HEK293 (cell line): ENCODE measurements around the gene MCIDAS.

Source experiments
- KLF16 ChIP-seq: fragments of 450-650 bp; formaldehyde crosslinking; IDR thresholded peaks from 2 replicates; pipeline ENCODE4 v1.5.1; 2017; ENCODE audit warnings: missing biosample characterization, missing genetic modification characterization
- SP2 ChIP-seq: fragments of 450-650 bp; formaldehyde crosslinking; IDR thresholded peaks from 2 replicates; pipeline ENCODE4 v1.5.1; 2016; ENCODE audit warnings: missing biosample characterization, missing genetic modification characterization
- TRIM28 ChIP-seq: IDR thresholded peaks from 2 replicates; pipeline ENCODE4 v1.6.1; 2011; ENCODE audit warnings: low read length, control low read depth, borderline replicate concordance
- ZBTB1 ChIP-seq: fragments of 450-650 bp; formaldehyde crosslinking; IDR thresholded peaks from 2 replicates; pipeline ENCODE4 v1.5.1; 2016; ENCODE audit warnings: missing biosample characterization, missing genetic modification characterization
- ZBTB17 ChIP-seq: fragments of 450-650 bp; formaldehyde crosslinking; IDR thresholded peaks from 2 replicates; pipeline ENCODE4 v1.5.1; 2016; ENCODE audit warnings: missing biosample characterization, missing genetic modification characterization
- ZIC2 ChIP-seq: fragments of 450-650 bp; formaldehyde crosslinking; IDR thresholded peaks from 2 replicates; pipeline ENCODE4 v1.5.1; 2016; ENCODE audit warnings: missing biosample characterization, missing genetic modification characterization
- ZNF114 ChIP-seq: fragments of 450-650 bp; formaldehyde crosslinking; IDR thresholded peaks from 2 replicates; pipeline ENCODE4 v1.5.0; 2017; ENCODE audit warnings: missing biosample characterization, missing genetic modification characterization
- ZNF133 ChIP-seq: fragments of 450-650 bp; formaldehyde crosslinking; IDR thresholded peaks from 2 replicates; pipeline ENCODE4 v1.5.1; 2016; ENCODE audit warnings: missing biosample characterization, missing genetic modification characterization
- ZNF202 ChIP-seq: fragments of 450-650 bp; formaldehyde crosslinking; IDR thresholded peaks from 2 replicates; pipeline ENCODE4 v1.5.1; 2016; ENCODE audit warnings: missing biosample characterization, missing genetic modification characterization, borderline replicate concordance
- ZNF335 ChIP-seq: fragments of 450-650 bp; formaldehyde crosslinking; conservative IDR thresholded peaks from 2 replicates; pipeline ENCODE4 v1.5.1; 2016; ENCODE audit warnings: missing biosample characterization, missing genetic modification characterization
- ZNF354C ChIP-seq: fragments of 450-650 bp; formaldehyde crosslinking; IDR thresholded peaks from 2 replicates; pipeline ENCODE4 v1.5.1; 2016; ENCODE audit warnings: missing biosample characterization, missing genetic modification characterization, low read depth, borderline replicate concordance
- ZNF501 ChIP-seq: fragments of 450-650 bp; formaldehyde crosslinking; IDR thresholded peaks from 2 replicates; pipeline ENCODE4 v1.5.1; 2016; ENCODE audit warnings: missing biosample characterization, missing genetic modification characterization
- ZNF510 ChIP-seq: fragments of 450-650 bp; formaldehyde crosslinking; IDR thresholded peaks from 2 replicates; pipeline ENCODE4 v1.5.1; 2018; ENCODE audit warnings: mild to moderate bottlenecking, missing genetic modification characterization, missing biosample characterization; ENCODE audit not compliant: insufficient replicate concordance
- ZNF529 ChIP-seq: fragments of 450-650 bp; formaldehyde crosslinking; IDR thresholded peaks from 2 replicates; pipeline ENCODE4 v1.5.1; 2017; ENCODE audit warnings: missing genetic modification characterization, missing biosample characterization; ENCODE audit not compliant: insufficient replicate concordance
- ZNF777 ChIP-seq: fragments of 450-650 bp; formaldehyde crosslinking; IDR thresholded peaks from 2 replicates; pipeline ENCODE4 v1.5.1; 2017; ENCODE audit warnings: missing biosample characterization, missing genetic modification characterization, borderline replicate concordance
- ZNF785 ChIP-seq: fragments of 450-650 bp; formaldehyde crosslinking; IDR thresholded peaks from 2 replicates; pipeline ENCODE4 v1.5.1; 2016; ENCODE audit warnings: missing biosample characterization, missing genetic modification characterization
- ZNF792 ChIP-seq: fragments of 450-650 bp; formaldehyde crosslinking; IDR thresholded peaks from 2 replicates; pipeline ENCODE4 v1.5.1; 2016; ENCODE audit warnings: missing biosample characterization, missing genetic modification characterization
- TF ChIP-seq, protein P1 (sequence below): fragments of 450-650 bp; formaldehyde crosslinking; IDR thresholded peaks from 2 replicates; pipeline ENCODE4 v1.5.1; 2016; ENCODE audit warnings: missing biosample characterization, missing genetic modification characterization
- TF ChIP-seq, protein P2 (sequence below): fragments of 450-650 bp; IDR thresholded peaks from 2 replicates; pipeline ENCODE4 v1.5.1; 2018; ENCODE audit warnings: missing biosample characterization, mild to moderate bottlenecking, missing genetic modification characterization
- TF ChIP-seq, protein P3 (sequence below): fragments of 450-650 bp; formaldehyde crosslinking; IDR thresholded peaks from 2 replicates; pipeline ENCODE4 v1.5.1; 2016; ENCODE audit warnings: missing biosample characterization, missing genetic modification characterization
- TF ChIP-seq, protein P4 (sequence below): fragments of 450-650 bp; formaldehyde crosslinking; IDR thresholded peaks from 2 replicates; pipeline ENCODE4 v1.5.1; 2016; ENCODE audit warnings: missing biosample characterization, missing genetic modification characterization, borderline replicate concordance
- TF ChIP-seq, protein P5 (sequence below): fragments of 450-650 bp; formaldehyde crosslinking; IDR thresholded peaks from 2 replicates; pipeline ENCODE4 v1.5.1; 2016; ENCODE audit warnings: missing biosample characterization, missing genetic modification characterization
- TF ChIP-seq, protein P6 (sequence below): fragments of 450-650 bp; formaldehyde crosslinking; optimal IDR thresholded peaks from 2 replicates; pipeline ENCODE3; 2016; ENCODE audit warnings: missing biosample characterization, mild to moderate bottlenecking, missing genetic modification characterization

Gene MCIDAS

DNA sequence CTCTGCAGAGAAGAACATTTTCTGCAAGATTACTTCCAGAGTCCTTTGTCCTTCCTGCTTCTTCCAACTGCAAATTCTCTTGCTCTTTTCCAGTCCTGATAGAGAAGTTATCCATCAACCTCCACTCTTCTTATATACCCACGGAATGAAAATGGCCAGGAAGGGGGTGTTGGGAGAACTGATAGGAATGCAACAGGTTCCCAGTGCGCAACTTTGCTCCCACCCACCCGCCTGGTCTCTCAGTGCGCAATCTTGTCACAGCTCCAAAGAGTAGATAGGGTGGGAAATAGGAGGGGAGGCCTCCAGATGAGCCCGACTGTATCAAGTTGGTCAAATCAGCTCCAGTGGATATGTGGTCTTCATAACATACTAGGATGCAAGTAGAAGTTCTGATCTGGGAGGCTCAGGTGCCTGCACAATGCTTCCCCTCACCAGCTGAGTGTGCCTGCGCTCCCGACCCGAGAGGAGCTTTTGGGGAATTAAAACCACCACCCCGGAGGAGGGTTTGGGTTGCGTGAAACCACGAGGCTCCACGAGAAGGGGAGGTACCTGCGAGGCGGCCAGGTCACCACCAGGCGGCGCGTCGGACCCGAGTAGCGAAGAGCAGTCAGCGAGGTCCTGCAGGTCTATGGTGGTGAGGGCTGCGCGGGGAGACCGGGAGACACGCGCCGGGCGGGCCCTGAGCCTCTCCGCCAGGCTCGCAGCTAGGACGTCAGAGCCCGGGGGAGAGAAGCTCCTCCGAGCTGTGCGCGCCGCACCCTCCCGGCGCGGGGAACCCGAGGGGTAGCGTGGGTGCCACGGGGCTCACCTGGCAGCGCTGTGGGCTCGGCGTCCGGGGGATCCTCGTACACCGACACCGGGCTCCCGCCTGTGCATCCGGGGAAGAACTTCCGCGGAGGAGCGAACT is 835 bp downstream of the MCIDAS start (continued):
- TF ChIP-seq, protein P1, sequence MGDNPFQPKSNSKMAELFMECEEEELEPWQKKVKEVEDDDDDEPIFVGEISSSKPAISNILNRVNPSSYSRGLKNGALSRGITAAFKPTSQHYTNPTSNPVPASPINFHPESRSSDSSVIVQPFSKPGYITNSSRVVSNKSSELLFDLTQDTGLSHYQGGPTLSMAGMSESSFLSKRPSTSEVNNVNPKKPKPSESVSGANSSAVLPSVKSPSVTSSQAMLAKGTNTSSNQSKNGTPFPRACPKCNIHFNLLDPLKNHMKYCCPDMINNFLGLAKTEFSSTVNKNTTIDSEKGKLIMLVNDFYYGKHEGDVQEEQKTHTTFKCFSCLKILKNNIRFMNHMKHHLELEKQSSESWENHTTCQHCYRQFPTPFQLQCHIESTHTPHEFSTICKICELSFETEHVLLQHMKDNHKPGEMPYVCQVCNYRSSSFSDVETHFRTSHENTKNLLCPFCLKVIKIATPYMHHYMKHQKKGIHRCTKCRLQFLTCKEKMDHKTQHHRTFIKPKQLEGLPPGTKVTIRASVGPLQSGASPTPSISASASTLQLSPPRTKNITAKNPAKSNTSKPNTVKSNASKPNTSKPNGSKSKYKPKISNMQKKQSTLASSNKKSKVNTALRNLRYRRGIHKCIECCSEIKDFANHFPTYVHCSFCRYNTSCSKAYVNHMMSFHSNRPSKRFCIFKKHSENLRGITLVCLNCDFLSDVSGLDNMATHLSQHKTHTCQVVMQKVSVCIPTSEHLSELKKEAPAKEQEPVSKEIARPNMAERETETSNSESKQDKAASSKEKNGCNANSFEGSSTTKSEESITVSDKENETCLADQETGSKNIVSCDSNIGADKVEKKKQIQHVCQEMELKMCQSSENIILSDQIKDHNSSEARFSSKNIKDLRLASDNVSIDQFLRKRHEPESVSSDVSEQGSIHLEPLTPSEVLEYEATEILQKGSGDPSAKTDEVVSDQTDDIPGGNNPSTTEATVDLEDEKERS (tag by site-specific recombination), result no peak
- TF ChIP-seq, protein P2, sequence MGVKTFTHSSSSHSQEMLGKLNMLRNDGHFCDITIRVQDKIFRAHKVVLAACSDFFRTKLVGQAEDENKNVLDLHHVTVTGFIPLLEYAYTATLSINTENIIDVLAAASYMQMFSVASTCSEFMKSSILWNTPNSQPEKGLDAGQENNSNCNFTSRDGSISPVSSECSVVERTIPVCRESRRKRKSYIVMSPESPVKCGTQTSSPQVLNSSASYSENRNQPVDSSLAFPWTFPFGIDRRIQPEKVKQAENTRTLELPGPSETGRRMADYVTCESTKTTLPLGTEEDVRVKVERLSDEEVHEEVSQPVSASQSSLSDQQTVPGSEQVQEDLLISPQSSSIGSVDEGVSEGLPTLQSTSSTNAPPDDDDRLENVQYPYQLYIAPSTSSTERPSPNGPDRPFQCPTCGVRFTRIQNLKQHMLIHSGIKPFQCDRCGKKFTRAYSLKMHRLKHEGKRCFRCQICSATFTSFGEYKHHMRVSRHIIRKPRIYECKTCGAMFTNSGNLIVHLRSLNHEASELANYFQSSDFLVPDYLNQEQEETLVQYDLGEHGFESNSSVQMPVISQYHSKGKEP, result no peak
- TF ChIP-seq ZNF202 (no peak), ZNF354C (tag by site-specific recombination) (no peak), ZNF133 (no peak), ZNF777 (tag by site-specific recombination) (no peak), TRIM28 (peak; percentile 15; the same call in 1 of the 2 replicates), ZBTB17 (tag by site-specific recombination) (no peak), ZNF792 (tag by site-specific recombination) (no peak), ZNF785 (tag by site-specific recombination) (peak; percentile 56; the same call in 1 of the 2 replicates), ZNF335 (tag by site-specific recombination) (peak; percentile 81), ZNF510 (no peak), ZBTB1 (no peak), KLF16 (no peak), SP2 (tag by site-specific recombination) (no peak; the same call in 1 of the 2 replicates), ZNF114 (tag by site-specific recombination) (no peak), ZIC2 (peak; percentile 31; the same call in 1 of the 2 replicates), ZNF501 (tag by site-specific recombination) (peak; percentile 92; the same call in 1 of the 2 replicates), ZNF529 (tag by site-specific recombination) (no peak)
- TF ChIP-seq, protein P3, sequence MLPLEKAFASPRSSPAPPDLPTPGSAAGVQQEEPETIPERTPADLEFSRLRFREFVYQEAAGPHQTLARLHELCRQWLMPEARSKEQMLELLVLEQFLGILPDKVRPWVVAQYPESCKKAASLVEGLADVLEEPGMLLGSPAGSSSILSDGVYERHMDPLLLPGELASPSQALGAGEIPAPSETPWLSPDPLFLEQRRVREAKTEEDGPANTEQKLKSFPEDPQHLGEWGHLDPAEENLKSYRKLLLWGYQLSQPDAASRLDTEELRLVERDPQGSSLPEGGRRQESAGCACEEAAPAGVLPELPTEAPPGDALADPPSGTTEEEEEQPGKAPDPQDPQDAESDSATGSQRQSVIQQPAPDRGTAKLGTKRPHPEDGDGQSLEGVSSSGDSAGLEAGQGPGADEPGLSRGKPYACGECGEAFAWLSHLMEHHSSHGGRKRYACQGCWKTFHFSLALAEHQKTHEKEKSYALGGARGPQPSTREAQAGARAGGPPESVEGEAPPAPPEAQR (tag by site-specific recombination), result no peak
- TF ChIP-seq, protein P4, sequence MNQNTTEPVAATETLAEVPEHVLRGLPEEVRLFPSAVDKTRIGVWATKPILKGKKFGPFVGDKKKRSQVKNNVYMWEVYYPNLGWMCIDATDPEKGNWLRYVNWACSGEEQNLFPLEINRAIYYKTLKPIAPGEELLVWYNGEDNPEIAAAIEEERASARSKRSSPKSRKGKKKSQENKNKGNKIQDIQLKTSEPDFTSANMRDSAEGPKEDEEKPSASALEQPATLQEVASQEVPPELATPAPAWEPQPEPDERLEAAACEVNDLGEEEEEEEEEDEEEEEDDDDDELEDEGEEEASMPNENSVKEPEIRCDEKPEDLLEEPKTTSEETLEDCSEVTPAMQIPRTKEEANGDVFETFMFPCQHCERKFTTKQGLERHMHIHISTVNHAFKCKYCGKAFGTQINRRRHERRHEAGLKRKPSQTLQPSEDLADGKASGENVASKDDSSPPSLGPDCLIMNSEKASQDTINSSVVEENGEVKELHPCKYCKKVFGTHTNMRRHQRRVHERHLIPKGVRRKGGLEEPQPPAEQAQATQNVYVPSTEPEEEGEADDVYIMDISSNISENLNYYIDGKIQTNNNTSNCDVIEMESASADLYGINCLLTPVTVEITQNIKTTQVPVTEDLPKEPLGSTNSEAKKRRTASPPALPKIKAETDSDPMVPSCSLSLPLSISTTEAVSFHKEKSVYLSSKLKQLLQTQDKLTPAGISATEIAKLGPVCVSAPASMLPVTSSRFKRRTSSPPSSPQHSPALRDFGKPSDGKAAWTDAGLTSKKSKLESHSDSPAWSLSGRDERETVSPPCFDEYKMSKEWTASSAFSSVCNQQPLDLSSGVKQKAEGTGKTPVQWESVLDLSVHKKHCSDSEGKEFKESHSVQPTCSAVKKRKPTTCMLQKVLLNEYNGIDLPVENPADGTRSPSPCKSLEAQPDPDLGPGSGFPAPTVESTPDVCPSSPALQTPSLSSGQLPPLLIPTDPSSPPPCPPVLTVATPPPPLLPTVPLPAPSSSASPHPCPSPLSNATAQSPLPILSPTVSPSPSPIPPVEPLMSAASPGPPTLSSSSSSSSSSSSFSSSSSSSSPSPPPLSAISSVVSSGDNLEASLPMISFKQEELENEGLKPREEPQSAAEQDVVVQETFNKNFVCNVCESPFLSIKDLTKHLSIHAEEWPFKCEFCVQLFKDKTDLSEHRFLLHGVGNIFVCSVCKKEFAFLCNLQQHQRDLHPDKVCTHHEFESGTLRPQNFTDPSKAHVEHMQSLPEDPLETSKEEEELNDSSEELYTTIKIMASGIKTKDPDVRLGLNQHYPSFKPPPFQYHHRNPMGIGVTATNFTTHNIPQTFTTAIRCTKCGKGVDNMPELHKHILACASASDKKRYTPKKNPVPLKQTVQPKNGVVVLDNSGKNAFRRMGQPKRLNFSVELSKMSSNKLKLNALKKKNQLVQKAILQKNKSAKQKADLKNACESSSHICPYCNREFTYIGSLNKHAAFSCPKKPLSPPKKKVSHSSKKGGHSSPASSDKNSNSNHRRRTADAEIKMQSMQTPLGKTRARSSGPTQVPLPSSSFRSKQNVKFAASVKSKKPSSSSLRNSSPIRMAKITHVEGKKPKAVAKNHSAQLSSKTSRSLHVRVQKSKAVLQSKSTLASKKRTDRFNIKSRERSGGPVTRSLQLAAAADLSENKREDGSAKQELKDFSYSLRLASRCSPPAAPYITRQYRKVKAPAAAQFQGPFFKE (tag by site-specific recombination), result no peak
- TF ChIP-seq, protein P5, sequence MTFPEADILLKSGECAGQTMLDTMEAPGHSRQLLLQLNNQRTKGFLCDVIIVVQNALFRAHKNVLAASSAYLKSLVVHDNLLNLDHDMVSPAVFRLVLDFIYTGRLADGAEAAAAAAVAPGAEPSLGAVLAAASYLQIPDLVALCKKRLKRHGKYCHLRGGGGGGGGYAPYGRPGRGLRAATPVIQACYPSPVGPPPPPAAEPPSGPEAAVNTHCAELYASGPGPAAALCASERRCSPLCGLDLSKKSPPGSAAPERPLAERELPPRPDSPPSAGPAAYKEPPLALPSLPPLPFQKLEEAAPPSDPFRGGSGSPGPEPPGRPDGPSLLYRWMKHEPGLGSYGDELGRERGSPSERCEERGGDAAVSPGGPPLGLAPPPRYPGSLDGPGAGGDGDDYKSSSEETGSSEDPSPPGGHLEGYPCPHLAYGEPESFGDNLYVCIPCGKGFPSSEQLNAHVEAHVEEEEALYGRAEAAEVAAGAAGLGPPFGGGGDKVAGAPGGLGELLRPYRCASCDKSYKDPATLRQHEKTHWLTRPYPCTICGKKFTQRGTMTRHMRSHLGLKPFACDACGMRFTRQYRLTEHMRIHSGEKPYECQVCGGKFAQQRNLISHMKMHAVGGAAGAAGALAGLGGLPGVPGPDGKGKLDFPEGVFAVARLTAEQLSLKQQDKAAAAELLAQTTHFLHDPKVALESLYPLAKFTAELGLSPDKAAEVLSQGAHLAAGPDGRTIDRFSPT (tag by site-specific recombination), result no peak
- TF ChIP-seq, protein P6, sequence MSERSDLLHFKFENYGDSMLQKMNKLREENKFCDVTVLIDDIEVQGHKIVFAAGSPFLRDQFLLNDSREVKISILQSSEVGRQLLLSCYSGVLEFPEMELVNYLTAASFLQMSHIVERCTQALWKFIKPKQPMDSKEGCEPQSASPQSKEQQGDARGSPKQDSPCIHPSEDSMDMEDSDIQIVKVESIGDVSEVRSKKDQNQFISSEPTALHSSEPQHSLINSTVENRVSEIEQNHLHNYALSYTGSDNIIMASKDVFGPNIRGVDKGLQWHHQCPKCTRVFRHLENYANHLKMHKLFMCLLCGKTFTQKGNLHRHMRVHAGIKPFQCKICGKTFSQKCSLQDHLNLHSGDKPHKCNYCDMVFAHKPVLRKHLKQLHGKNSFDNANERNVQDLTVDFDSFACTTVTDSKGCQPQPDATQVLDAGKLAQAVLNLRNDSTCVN, result no peak
